Cardiac fibroblast (primary cell): ENCODE data around the gene OOSP4A.

ENCODE experiments used
- DNase-seq, 2 donors: peaks; one replicate each; pipeline versions ENCODE4 v3.0.0 to v3.0.0-alpha.2; 2010; ENCODE audit warnings: low read depth in 2 of 2
- H3K4me3 ChIP-seq, 2 donors: replicated peaks in 1 of 2; 1 replicate in 1 of 2; 2 replicates in 1 of 2; pipeline ENCODE4 v1.5.1; 2011; ENCODE audit warnings: low read depth in 2 of 2, low read length in 2 of 2, mild to moderate bottlenecking in 2 of 2, moderate library complexity in 1 of 2
- TF ChIP-seq, protein P1 (sequence below): IDR thresholded peaks from one replicate; pipeline ENCODE4 v1.5.1; 2011; ENCODE audit warnings: low read depth, mild to moderate bottlenecking, low read length, inconsistent platforms

OOSP4A gene

DNA sequence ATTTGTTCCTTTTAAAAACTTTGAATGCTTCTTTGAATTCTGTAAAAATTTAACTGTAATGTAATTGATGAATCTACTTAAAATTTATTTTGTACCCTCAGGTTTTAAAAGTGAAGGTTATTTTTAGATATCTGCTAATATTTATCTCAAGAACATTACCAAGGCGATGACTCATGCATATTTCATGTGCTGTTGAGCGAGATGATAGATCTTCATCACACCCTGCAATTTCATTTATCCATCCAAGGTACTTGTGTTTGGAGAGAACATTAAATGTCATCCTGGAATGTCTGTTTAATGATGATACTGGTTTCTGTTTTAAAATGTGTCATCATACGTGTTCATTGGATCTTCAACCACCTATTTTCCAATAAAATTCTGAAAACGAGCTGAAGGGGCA is 6.7 kb upstream of the OOSP4A start:
- peak in 1 of 2 donors; percentile 2 for DNase-seq
- TF ChIP-seq, protein P1, sequence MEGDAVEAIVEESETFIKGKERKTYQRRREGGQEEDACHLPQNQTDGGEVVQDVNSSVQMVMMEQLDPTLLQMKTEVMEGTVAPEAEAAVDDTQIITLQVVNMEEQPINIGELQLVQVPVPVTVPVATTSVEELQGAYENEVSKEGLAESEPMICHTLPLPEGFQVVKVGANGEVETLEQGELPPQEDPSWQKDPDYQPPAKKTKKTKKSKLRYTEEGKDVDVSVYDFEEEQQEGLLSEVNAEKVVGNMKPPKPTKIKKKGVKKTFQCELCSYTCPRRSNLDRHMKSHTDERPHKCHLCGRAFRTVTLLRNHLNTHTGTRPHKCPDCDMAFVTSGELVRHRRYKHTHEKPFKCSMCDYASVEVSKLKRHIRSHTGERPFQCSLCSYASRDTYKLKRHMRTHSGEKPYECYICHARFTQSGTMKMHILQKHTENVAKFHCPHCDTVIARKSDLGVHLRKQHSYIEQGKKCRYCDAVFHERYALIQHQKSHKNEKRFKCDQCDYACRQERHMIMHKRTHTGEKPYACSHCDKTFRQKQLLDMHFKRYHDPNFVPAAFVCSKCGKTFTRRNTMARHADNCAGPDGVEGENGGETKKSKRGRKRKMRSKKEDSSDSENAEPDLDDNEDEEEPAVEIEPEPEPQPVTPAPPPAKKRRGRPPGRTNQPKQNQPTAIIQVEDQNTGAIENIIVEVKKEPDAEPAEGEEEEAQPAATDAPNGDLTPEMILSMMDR = no peak
- H3K4me3 ChIP-seq = no peak overlapping the region

DNA sequence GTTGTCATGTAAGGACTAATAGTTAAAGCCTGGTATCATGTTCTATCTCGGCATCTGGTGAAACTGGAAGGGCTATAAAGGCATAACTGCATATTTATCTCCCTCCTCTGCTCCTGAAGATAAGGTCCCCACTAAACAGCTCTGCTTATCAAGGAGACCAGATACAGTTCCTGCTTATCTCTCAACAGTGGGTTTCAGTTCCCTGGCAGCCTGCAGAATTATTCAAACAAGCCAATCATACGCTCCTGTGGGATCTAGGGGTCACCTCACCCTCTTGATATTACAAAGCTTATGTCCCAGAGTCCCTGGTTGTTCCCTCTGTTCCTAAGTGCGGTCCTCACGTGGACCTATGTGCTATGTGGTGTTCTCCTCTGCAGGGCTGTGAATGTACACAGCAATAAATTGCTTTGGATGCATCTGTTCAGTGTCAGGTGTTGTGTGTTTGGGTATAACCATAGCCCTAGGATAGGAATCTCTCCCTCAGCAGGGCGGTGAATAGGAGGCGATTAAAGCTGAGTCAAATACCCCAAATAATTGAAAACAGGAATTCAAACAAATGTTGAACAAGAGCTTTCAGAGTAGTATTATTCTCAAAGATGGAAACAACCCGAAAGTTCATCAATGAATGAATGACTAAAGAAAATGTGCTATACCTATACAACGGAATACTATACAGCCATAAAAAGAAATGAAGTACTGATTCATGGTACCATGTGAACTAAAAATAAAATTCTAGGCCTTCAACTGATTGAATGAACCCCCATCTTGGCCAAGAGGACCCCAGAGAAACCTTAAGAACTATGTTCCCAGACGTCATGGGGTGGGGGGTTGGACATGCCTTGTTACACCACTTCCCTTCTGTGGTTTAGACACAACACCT is 3.1 kb upstream of the OOSP4A start:
- no peak for DNase-seq
- TF ChIP-seq, protein P1 = no peak
- H3K4me3 ChIP-seq = no peak overlapping the region

DNA sequence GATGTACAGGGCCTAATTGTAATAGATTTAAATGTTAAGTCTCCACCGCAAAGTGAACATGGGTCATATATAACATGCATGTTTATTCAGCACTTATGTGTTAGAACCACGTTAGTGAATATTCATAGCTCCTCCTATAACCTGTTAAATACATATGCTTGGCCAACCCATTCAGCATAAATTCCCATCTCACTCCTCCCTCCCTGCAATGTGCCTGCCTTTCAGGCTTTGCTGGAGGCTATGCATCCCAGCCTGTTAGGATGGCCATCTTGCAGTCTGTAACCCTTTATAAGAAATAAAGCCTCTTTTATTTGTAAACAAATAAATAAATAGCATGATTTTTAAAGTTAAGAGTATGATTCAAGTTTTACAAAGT is 1.7 kb upstream of the OOSP4A start:
- TF ChIP-seq, protein P1 = no peak
- DNase-seq = no peak
- H3K4me3 ChIP-seq = no peak overlapping the region

DNA sequence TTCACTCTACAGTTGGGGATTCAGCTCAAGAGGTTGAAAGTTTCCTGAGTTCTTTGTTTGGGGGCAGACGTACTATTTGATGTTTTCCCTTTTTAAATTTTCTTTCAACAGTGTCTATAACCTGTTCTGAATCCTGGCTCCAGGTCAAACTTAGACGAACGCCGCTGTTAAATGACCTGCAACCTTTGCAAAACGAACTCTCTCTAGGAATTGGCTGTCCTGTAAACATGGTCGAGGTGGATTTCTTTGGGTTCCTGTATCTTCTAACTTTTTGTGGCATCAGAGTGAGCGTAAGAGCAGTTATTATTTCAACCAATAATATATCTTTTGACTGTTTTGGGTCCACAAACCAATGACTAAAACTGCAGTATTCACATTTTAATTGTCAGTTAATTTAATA is 1.6 kb downstream of the OOSP4A start:
- TF ChIP-seq, protein P1 = no peak
- no peak for DNase-seq
- H3K4me3 ChIP-seq = no peak overlapping the region

DNA sequence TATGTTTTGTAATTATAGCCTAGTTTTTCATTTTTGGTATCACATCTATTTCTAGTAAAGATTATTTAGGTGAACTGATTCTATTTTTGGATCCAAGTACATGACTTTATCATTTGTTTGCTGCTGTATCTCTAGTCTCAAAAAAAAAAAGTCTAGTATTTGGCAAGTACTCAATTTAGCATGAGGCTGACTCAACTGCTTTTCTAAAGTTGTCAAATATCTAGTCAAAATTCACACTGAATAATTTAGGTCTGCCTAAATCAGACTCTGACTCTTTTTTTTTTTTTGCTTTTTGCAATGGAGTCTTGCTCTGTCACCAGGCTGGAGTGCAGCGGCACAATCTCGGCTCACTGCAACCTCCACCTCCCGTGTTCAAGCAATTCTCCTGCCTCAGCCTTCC is 2.4 kb downstream of the OOSP4A start:
- no peak overlapping the region for H3K4me3 ChIP-seq
- TF ChIP-seq, protein P1 = no peak
- no peak for DNase-seq

DNA sequence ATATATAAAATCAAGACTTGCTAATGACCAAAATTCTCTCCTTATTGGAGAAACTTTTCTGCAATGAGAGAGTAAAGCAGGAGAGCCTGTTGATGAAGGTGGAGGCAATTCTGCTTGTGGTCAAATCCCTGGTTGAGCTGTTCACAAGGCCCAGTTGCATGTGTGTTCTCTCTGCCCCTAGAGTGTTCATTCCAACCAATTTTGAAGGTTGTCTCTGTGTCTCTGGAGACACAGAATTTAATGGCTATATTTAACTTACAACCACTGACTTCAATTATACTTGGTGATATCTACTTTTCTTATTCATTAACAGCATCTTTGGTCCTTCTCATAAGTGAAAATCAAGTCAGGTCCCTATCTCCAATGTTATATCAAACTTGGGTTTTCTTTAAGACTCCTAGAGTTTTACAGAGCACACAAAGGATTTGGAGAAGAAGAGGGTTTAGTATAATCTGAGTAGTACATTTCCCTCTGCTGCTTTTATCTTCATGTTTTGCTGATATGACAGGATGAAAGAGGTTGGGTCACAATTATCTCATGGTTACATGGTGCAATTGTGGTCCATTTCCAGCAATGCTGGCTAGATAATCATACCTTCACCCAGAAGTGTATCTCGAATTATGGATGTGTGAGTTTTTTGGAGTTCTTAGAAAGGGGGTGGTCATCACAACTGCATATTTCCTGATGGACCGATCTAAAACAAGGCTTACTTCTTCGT is 4.0 kb downstream of the OOSP4A start:
- H3K4me3 ChIP-seq = no peak overlapping the region
- no peak for DNase-seq
- TF ChIP-seq, protein P1 = no peak
